Uterine smooth muscle cell (primary cell): ENCODE measurements around the gene ARFGAP2. TPM values are rescaled to one million over a fixed set of nuclear protein-coding genes. Genes with fewer than 3 reads are reported as not detected.

Source experiments
- total RNA-seq: library from RNA; depleted of rRNA; stranded (reverse); fragments of >200 nt; gene quantifications from 2 replicates; pipeline ENCODE4 v1.2.3, GENCODE V29; 2014

Gene ARFGAP2
- 134 and 175 TPM in 2 replicates for total RNA-seq

GRCh38 chr11:47176328-47177228, at the start of gene ARFGAP2:
Gene ARFGAP2 (minus strand): TSS chr11:47176879. CDS start chr11:47176853, 26 bp downstream.

GRCh38 chr11:47186076-47186699, 9.5 kb upstream of the ARFGAP2 start, which contains the start of gene PACSIN3:
Gene PACSIN3 (minus strand): TSS chr11:47186434. CDS start chr11:47182727, 3,707 bp downstream.

Other genes starting within 250 kb of the ARFGAP2 start
- gene CSTPP1, start 240.1 kb downstream of the ARFGAP2 start, total RNA-seq, result 18.2 and 21.9 TPM in 2 replicates
- 29.7 and 30.7 TPM in 2 replicates for gene PACSIN3, start 9.6 kb upstream of the ARFGAP2 start, total RNA-seq
- 37.1 and 38.3 TPM in 2 replicates for gene DDB2, start 38.1 kb upstream of the ARFGAP2 start, total RNA-seq
- gene ACP2, start 71.9 kb upstream of the ARFGAP2 start, total RNA-seq, result 24.1 and 24.5 TPM in 2 replicates
- 13.4 and 13.7 TPM in 2 replicates for gene NR1H3, start 81.1 kb upstream of the ARFGAP2 start, total RNA-seq
- gene MADD, start 93.3 kb upstream of the ARFGAP2 start, total RNA-seq, result 17.5 and 22.0 TPM in 2 replicates
- gene MYBPC3, start 175.8 kb upstream of the ARFGAP2 start, total RNA-seq, result not detected in 2 replicates
- not detected in 2 replicates for gene SPI1, start 201.7 kb upstream of the ARFGAP2 start, total RNA-seq
- 58.9 and 70.6 TPM in 2 replicates for gene SLC39A13, start 231.7 kb upstream of the ARFGAP2 start, total RNA-seq
- 149 and 340 TPM in 2 replicates for gene PSMC3, start 249.6 kb upstream of the ARFGAP2 start, total RNA-seq